Measurements from ENCODE around the gene SNCAIP.

SNCAIP gene

GRCh38 chr5:122311961-122312590 lies at the start of gene SNCAIP:
Gene SNCAIP, plus strand, starts transcription at chr5:122312237. Its CDS starts 78,898 bp downstream, at chr5:122391135.
- DNase-seq (ENCODE audit: low read depth in 3 of 3): no peak

DNA sequence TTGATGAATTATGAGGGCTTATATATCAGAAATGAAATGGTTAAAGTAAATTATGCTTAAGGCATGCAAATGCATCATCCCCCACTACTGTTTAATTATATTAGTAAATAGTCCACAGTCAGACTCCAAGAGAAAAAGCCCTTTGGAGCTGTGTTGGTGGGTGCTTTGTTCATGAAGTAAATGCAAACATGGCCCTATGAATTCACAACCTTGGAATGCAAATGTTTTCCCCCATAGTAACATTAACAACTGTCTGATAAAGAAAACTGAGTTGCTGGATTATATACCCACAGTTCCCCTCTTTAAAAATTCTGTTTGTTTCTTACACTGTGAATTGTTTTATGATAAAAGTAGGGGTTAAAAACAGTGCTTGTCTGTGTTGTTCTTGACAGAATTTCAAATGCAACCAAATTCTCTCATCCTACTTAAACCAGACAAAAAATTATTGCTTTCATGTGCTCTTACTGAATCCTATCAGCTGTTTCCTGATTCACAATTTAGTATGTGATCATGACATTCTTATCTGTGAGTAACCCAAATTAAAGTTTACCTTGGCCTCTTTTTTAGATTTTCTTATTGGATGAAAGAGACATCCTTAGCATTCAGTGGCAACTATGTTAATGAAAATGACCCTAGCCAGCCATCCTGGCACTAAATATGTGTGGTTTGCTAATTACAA lies 48.5 kb upstream of the SNCAIP start:
- DNase-seq (ENCODE audit: low read depth in 3 of 3): no peak

- DNase-seq (ENCODE audit: low read depth in 3 of 3): no peak
Measured at GRCh38 chr5:122264610-122265009, 47.4 kb upstream of the SNCAIP start.

GRCh38 chr5:122267185-122267584 lies 44.9 kb upstream of the SNCAIP start:
- DNase-seq (ENCODE audit: low read depth in 3 of 3): no peak

GRCh38 chr5:122273696-122274095 lies 38.3 kb upstream of the SNCAIP start:
- no peak for DNase-seq (ENCODE audit: low read depth in 3 of 3)

DNA sequence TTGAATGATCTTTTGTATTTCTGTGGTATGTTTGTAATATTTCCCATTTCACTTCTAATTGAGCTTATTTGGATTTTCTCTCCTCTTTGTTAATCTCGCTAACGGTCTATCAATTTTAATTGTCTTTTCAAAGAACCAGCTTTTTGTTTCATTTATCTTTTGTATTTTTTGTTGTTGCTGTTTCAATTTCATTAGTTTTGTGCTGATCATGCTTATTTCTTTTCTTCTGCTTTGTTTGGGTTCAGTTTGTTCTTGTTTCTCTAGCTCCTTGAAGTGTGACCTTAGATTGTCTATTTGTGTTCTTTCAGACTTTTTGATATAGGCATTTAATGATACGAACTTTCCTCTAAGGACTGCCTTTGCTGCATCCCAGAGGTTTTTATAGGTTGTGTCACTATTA lies 28.4 kb upstream of the SNCAIP start:
- no peak for DNase-seq (ENCODE audit: low read depth in 3 of 3)

GRCh38 chr5:122286541-122286940 lies 25.5 kb upstream of the SNCAIP start:
- no peak for DNase-seq (ENCODE audit: low read depth in 3 of 3)

- DNase-seq (ENCODE audit: low read depth in 3 of 3): no peak
Measured at GRCh38 chr5:122287101-122287500, 24.9 kb upstream of the SNCAIP start.

- DNase-seq (ENCODE audit: low read depth in 3 of 3): no peak
Measured at GRCh38 chr5:122291000-122291901, 20.8 kb upstream of the SNCAIP start.

GRCh38 chr5:122292332-122292731 lies 19.7 kb upstream of the SNCAIP start:
- DNase-seq (ENCODE audit: low read depth in 3 of 3): no peak

DNA sequence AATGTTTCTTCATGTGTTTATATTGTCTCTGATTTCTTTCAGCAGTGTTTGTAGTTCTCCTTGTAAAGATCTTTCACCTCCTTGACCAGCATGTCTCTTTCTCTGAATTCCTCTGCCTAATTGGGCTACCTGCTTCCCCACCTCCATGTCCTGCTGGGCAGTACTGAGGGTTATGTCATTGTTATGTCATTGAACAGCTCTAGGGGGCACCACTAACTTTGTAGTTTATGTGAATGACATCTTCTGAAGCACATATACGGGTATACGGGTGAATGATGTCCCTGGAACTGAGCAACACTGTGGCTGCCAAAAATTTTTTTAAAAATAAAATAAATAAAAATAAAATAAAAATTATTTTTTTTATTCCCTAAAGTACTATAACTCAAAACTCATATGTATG lies 16.9 kb upstream of the SNCAIP start:
- DNase-seq (ENCODE audit: low read depth in 3 of 3): no peak

- DNase-seq (ENCODE audit: low read depth in 3 of 3): no peak
Measured at GRCh38 chr5:122296871-122297270, 15.2 kb upstream of the SNCAIP start.

GRCh38 chr5:122297587-122298298 lies 14.3 kb upstream of the SNCAIP start:
- DNase-seq (ENCODE audit: low read depth in 3 of 3): no peak

GRCh38 chr5:122300374-122300773 lies 11.7 kb upstream of the SNCAIP start:
- no peak for DNase-seq (ENCODE audit: low read depth in 3 of 3)

DNA sequence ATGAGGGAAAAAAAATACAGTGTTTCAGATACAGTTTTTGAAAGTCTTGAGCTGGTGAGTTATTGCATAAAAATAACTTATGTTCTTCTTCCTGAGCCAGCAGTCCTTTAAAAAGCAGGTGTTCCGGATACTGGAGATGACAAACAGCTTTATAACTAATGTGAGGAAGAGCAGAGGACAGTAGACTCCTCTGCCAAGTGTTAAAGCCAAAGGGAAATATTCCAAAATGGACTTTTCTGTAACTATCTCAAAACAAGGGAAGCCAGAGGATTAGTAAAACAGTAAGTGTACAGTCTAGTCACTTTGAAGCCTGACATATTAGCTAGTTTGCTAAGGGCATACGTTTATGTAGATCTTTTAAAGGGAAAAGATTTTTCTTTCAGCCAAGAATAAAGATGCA lies 11.0 kb upstream of the SNCAIP start:
- no peak for DNase-seq (ENCODE audit: low read depth in 3 of 3)

DNA sequence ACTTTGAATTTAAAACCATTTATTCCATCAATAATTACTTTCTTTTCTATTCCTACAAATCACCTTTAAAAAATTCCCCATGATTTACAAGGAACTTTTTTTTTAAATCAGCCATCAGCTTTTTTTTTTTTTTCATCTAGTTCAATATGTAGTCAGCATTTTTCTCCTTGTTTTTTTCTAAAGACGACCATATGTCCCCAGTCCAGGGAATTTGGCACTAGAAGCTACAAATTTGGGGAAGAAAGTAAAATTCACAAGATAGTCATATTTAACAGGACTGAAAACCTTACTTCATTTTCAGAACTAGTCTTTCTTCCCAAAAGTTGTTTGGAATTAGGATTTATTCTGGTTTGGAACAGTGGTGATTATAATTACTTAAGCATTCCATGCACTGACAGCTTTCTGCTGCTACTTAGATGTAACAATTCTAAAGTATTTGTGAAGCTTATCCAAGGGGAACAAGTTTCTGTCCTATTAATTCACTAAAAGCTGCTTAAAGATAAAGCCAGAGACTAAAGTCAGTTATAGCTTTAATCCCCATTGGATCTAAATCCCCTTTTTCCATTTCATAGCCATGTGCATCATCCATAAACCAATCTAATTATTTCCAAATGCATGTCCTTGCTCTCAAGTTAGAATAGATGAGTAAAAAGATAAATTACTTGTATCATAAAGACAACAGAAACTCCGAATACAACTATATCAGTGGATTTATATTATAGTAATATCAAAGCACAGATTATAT lies 7.4 kb upstream of the SNCAIP start:
- no peak for DNase-seq (ENCODE audit: low read depth in 3 of 3)

DNA sequence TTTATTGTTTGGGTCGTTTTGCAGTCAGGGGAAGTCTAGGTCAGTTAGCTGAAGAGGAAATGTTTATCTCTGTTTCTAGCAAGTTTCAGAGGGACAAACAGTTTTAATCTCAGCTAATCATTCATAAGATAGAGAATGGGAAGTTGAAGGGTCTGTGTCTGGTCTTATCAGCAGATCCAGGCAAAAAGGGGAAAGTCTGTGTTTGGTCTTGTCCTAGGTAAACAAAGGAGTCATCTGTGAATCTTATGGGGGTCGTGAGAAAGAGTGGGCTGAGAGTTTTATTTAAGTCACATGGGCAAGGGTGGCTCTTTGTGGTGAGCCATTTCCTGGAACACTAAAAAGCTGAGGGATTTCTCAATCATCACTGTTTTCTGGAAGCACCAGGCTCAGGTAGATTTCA lies 5.6 kb upstream of the SNCAIP start:
- no peak for DNase-seq (ENCODE audit: low read depth in 3 of 3)

- no peak for DNase-seq (ENCODE audit: low read depth in 3 of 3)
Measured at GRCh38 chr5:122310889-122311288, 1.1 kb upstream of the SNCAIP start.

DNA sequence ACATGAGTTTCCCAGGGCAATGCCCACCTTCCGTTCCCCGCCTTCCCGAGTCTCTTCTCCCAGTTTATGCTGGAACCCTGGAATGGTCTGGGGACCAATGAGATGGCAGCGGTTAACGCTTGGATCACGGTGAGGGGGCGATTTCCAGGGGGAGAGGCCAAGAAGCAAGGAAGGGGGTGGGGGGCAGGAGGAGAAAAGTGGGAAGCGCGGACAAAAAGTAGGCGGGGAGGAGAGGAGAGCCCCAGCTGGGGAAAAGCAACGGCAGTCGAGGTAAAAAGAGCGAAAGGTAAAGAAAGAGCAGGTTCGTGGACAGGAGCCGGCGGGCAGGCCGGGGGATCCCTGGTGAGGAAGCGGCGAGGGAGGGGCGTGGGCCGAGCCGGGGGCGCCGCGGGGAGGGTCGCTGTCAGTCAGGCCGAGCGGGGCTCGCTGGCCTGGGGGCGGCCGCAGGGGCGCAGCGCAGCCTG lies 508 bp upstream of the SNCAIP start:
- no peak for DNase-seq (ENCODE audit: low read depth in 3 of 3)

DNA sequence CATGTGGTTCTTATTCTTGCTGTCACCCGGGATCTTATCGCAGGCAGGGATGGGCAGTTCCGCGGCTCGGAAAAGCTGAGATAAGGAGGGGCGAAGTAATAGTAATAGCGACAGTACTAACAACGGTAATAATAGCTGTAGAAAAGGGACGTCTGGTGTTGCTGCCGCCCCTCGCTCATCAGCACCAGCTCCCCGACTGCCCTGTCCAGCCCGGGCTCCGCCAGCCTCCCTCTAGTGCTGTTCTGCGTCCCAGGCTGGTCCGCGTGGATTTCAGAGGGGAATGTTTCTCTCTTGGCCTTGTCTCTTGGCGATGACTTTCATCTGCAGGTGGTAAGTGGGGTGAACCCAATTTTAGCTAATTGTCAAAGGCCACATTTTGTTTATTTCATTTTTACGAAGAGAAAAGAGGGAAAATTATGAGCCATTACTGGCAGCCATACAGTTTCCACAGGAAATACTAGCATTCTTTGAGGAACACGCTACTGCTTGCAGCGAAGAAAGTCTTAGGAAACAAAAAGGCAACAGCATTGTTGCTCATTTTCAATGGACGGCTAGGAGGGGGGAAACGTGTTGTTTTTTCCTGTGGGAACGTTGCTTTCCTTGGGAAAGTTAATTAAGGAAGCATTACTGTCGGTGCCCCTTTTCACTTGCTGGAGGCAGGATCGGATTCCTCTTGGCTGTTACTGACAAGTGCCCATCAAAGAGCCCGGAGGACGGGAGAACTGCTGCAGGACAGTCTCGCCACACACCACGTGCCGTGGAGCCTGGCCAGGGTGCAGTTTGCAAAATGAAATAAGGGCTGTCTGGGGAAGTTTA lies 762 bp downstream of the SNCAIP start:
- DNase-seq (ENCODE audit: low read depth in 3 of 3): no peak

Measured in stimulated activated CD4-positive, alpha-beta T cell treated with anti-CD3 and anti-CD28 coated beads, TNF-alpha, amount 100 ng/mL, for 24 hours (primary cell).